IMR-90 (cell line): ENCODE measurements around the gene TSEN15. TPM values are rescaled to one million over a fixed set of nuclear protein-coding genes. Genes with fewer than 3 reads are reported as not detected.

ENCODE experiments used
- ATAC-seq: fragments of 200-7000 bp; cut with Tn5 transposase; 2 replicates; pipeline ENCODE4 v1.9.1; 2020; ENCODE audit warnings: low read depth, mild to moderate bottlenecking, moderate library complexity
- BruUV-seq: library from RNA; stranded (reverse); fragments of 400-500 nt; replicated peaks from 2 replicates; lab custom pipeline; 2021; lab: Mats Ljungman, UMichigan
- CTCF ChIA-PET: fragments of 300-600 bp; formaldehyde crosslinking; extraction: SDS; loops from one replicate; lab custom pipeline; 2021; ENCODE audit warnings: antibody characterized with exemption; lab: Yijun Ruan, JAX
- POLR2A ChIA-PET: fragments of 300-600 bp; sonication (Branson Sonifier 250); formaldehyde crosslinking; loops from one replicate; lab custom pipeline; 2022; ENCODE audit warnings: antibody characterized with exemption; ENCODE audit not compliant: unreplicated experiment; lab: Charles Lee
- DNase-seq: peaks from one replicate; pipeline ENCODE4 v3.0.0; 2013
- H2AFZ ChIP-seq: replicated peaks from 2 replicates; pipeline ENCODE3; 2013; ENCODE audit warnings: low read length, mild to moderate bottlenecking; ENCODE audit not compliant: poor library complexity
- H2AK5ac ChIP-seq: 2 replicates; pipeline ENCODE4 v1.6.1; 2013; ENCODE audit warnings: low read depth, low read length, inconsistent platforms
- H2AK9ac ChIP-seq: replicated peaks from 2 replicates; pipeline ENCODE3; 2013; ENCODE audit warnings: mild to moderate bottlenecking, low read depth, low read length, moderate library complexity; ENCODE audit not compliant: poor library complexity
- H2BK120ac ChIP-seq: 2 replicates; pipeline ENCODE4 v1.6.1; 2013; ENCODE audit warnings: low read depth, low read length, inconsistent platforms
- H2BK15ac ChIP-seq: 3 replicates; pipeline ENCODE4 v1.6.1; 2013; ENCODE audit warnings: low read depth, low read length, inconsistent platforms
- H2BK20ac ChIP-seq: 2 replicates; pipeline ENCODE4 v1.6.1; 2013; ENCODE audit warnings: low read depth, mild to moderate bottlenecking, inconsistent platforms, low read length, moderate library complexity
- H2BK5ac ChIP-seq: 2 replicates; pipeline ENCODE4 v1.6.1; 2013; ENCODE audit warnings: mild to moderate bottlenecking, low read depth, low read length, inconsistent platforms; ENCODE audit not compliant: poor library complexity, severe bottlenecking
- H3K14ac ChIP-seq: replicated peaks from 2 replicates; pipeline ENCODE4 v1.6.1; 2013; ENCODE audit warnings: low read depth, low read length, inconsistent platforms
- H3K18ac ChIP-seq: 2 replicates; pipeline ENCODE4 v1.6.1; 2013; ENCODE audit warnings: low read depth, low read length, control low read depth
- H3K23ac ChIP-seq: 2 replicates; pipeline ENCODE4 v1.6.1; 2013; ENCODE audit warnings: low read depth, low read length, inconsistent platforms
- H3K27ac ChIP-seq: 2 replicates; pipeline ENCODE4 v1.5.1; 2013; ENCODE audit warnings: mild to moderate bottlenecking, control low read depth, low read length; ENCODE audit not compliant: insufficient read depth
- H3K27me3 ChIP-seq: 2 replicates; pipeline ENCODE4 v1.6.1; 2013; ENCODE audit warnings: low read length; ENCODE audit not compliant: control insufficient read depth, insufficient read depth
- H3K36me3 ChIP-seq: 2 replicates; pipeline ENCODE4 v1.6.1; 2013; ENCODE audit warnings: low read length, mixed read lengths; ENCODE audit not compliant: control insufficient read depth, insufficient read depth
- H3K4ac ChIP-seq: 2 replicates; pipeline ENCODE4 v1.6.1; 2013; ENCODE audit warnings: low read depth, low read length, inconsistent platforms
- H3K4me1 ChIP-seq: 2 replicates; pipeline ENCODE4 v1.6.1; 2013; ENCODE audit warnings: low read length, mixed read lengths; ENCODE audit not compliant: control insufficient read depth, insufficient read depth
- H3K4me2 ChIP-seq: 2 replicates; pipeline ENCODE4 v1.6.1; 2013; ENCODE audit warnings: low read depth, mild to moderate bottlenecking, control low read depth, low read length, moderate library complexity
- H3K4me3 ChIP-seq: 2 replicates; pipeline ENCODE4 v1.5.1; 2013; ENCODE audit warnings: low read depth, mild to moderate bottlenecking, control low read depth, low read length, moderate library complexity; ENCODE audit not compliant: insufficient read depth
- H3K56ac ChIP-seq: 2 replicates; pipeline ENCODE4 v1.6.1; 2013; ENCODE audit warnings: low read length, inconsistent platforms; ENCODE audit not compliant: insufficient read depth; ENCODE audit errors: extremely low read depth
- H3K79me1 ChIP-seq, 2 experiments: 2 replicates each; pipeline ENCODE4 v1.6.1; 2013; ENCODE audit warnings: low read length in 2 of 2, inconsistent platforms in 1 of 2, low read depth in 1 of 2
- H3K9ac ChIP-seq: 2 replicates; pipeline ENCODE4 v1.6.1; 2013; ENCODE audit warnings: low read depth, low read length, control low read depth
- H3K9me1 ChIP-seq: 2 replicates; pipeline ENCODE4 v1.6.1; 2013; ENCODE audit warnings: low read length, inconsistent platforms; ENCODE audit not compliant: insufficient read depth
- H3K9me3 ChIP-seq: 2 replicates; pipeline ENCODE4 v1.6.1; 2013; ENCODE audit warnings: low read length; ENCODE audit not compliant: control insufficient read depth, insufficient read depth
- H4K20me1 ChIP-seq: 2 replicates; pipeline ENCODE4 v1.6.1; 2013; ENCODE audit warnings: low read length, inconsistent platforms; ENCODE audit not compliant: insufficient read depth
- H4K5ac ChIP-seq: 2 replicates; pipeline ENCODE4 v1.6.1; 2013; ENCODE audit warnings: mild to moderate bottlenecking, low read depth, low read length, control low read depth
- H4K8ac ChIP-seq, 2 experiments: 2 replicates each; pipeline ENCODE4 v1.6.1; 2013; ENCODE audit warnings: low read depth in 2 of 2, low read length in 2 of 2, control low read depth in 1 of 2, inconsistent platforms in 1 of 2
- H4K91ac ChIP-seq: 2 replicates; pipeline ENCODE4 v1.6.1; 2013; ENCODE audit warnings: low read depth, low read length, inconsistent platforms; ENCODE audit not compliant: insufficient read depth
- BHLHE40 ChIP-seq: fragments of 150-350 bp; IDR thresholded peaks from 2 replicates; pipeline ENCODE4 v1.6.1; 2016; ENCODE audit warnings: mild to moderate bottlenecking, low read depth, low read length
- CEBPB ChIP-seq: IDR thresholded peaks from 2 replicates; pipeline ENCODE4 v1.6.1; 2012; ENCODE audit warnings: low read depth, low read length, improper control_type of control experiment
- CHD1 ChIP-seq: IDR thresholded peaks from 2 replicates; pipeline ENCODE4 v1.6.1; 2012; ENCODE audit warnings: low read depth, low read length, improper control_type of control experiment
- FOS ChIP-seq: fragments of 150-350 bp; IDR thresholded peaks from 2 replicates; pipeline ENCODE4 v1.6.1; 2016; ENCODE audit warnings: low read depth, low read length
- MAFK ChIP-seq: IDR thresholded peaks from 2 replicates; pipeline ENCODE4 v1.6.1; 2012; ENCODE audit warnings: low read depth, low read length, improper control_type of control experiment
- MAZ ChIP-seq: IDR thresholded peaks from 2 replicates; pipeline ENCODE4 v1.6.1; 2012; ENCODE audit warnings: low read depth, mild to moderate bottlenecking, low read length, improper control_type of control experiment, moderate library complexity, borderline replicate concordance
- MXI1 ChIP-seq: IDR thresholded peaks from 2 replicates; pipeline ENCODE4 v1.6.1; 2012; ENCODE audit warnings: low read depth, mild to moderate bottlenecking, low read length, moderate library complexity, borderline replicate concordance
- POLR2A ChIP-seq: IDR thresholded peaks from 2 replicates; pipeline ENCODE4 v1.6.1; 2012; ENCODE audit warnings: mild to moderate bottlenecking, low read depth, low read length
- RCOR1 ChIP-seq: IDR thresholded peaks from 2 replicates; pipeline ENCODE4 v1.6.1; 2012; ENCODE audit warnings: mild to moderate bottlenecking, low read length, improper control_type of control experiment; ENCODE audit not compliant: insufficient replicate concordance
- RFX5 ChIP-seq: IDR thresholded peaks from 2 replicates; pipeline ENCODE4 v1.8.0; 2012; ENCODE audit warnings: low read depth, mild to moderate bottlenecking, low read length, moderate library complexity
- WGBS, 2 experiments: methylation state at CpG; one replicate each; pipeline versions ENCODE4 v1.1.5 to v1.1.7; 2013; ENCODE audit warnings: missing lambda C conversion rate in 2 of 2; ENCODE audit not compliant: insufficient read length in 1 of 2; ENCODE audit errors: extremely low coverage in 2 of 2; 5-methylcytosine and 5-hydroxymethylcytosine counted together
- dilution Hi-C: fragments of 300-500 bp; cut with HindIII; formaldehyde crosslinking; loops from one replicate; pipeline ENCODE4 v1.14.3; 2018; ENCODE audit warnings: low sequenced_read_pairs; ENCODE audit not compliant: unreplicated experiment
- in situ Hi-C: fragments of 300-500 bp; cut with MboI; formaldehyde crosslinking; loops from 3 replicates; pipeline ENCODE4 v1.14.3; 2019; ENCODE audit warnings: low sequenced_read_pairs, inconsistent platforms, mixed read lengths
- intact Hi-C: fragments of 100-400 bp; cut with micrococcal nuclease; formaldehyde crosslinking; loops from 2 replicates; pipeline ENCODE4 v1.10.0; 2022
- polyA plus RNA-seq, 3 experiments: library from polyadenylated mRNA; depleted of rRNA; stranded (reverse); fragments of >200 nt; gene quantifications; 2 replicates each; pipeline ENCODE4 v1.2.3, GENCODE V29; 2012; ENCODE audit warnings: low replicate concordance in 1 of 3
- total RNA-seq: library from RNA; depleted of rRNA; stranded (reverse); fragments of >200 nt; gene quantifications from 2 replicates; pipeline ENCODE4 v1.2.3, GENCODE V29; 2012
- TF ChIP-seq, protein P1 (sequence below): fragments of 150-350 bp; IDR thresholded peaks from 2 replicates; pipeline ENCODE4 v1.6.1; 2017; ENCODE audit warnings: mild to moderate bottlenecking, antibody characterized with exemption, low read length, low read depth

Gene TSEN15
- total and polyA plus RNA-seq, 2 of the 4 experiments (the other 2 are of a cell fraction) = 32.4 to 45.0 TPM

GRCh38 chr1:184082541-184083415 lies 31.2 kb downstream of the TSEN15 start:
- H3K9ac ChIP-seq = no peak overlapping the region
- H3K79me1 ChIP-seq = no peaks in the 10 kb centered on the region
- H4K20me1 ChIP-seq = no peaks in the 10 kb centered on the region
- ATAC-seq (no peak), DNase-seq (no peak)
- no peak overlapping the region for H2AFZ ChIP-seq
- H3K4me3 ChIP-seq = no peak overlapping the region
- dilution Hi-C loops (no loop called here), intact Hi-C loops (no loop called here), in situ Hi-C loops (loop anchor here (5.0 to 25.0 kb wide), 3 partner anchors 140 to 580 kb away; no protein-coding TSS in a partner anchor)
- H3K56ac ChIP-seq = no peak overlapping the region
- ChIA-PET CTCF (interaction anchor here (1.1 kb wide), 1 partner anchor 160 kb away, joined by 3 read pairs; no protein-coding TSS in a partner anchor), POLR2A (no interaction called here)
- no peaks in the 10 kb centered on the region for H3K36me3 ChIP-seq
- H3K4me2 ChIP-seq = no peak overlapping the region
- no TSS peak for BruUV-seq
- no peak overlapping the region for H3K27ac ChIP-seq
- H3K18ac ChIP-seq = no peak overlapping the region
- no peak overlapping the region for H4K5ac ChIP-seq
- H4K91ac ChIP-seq = no peak overlapping the region
- no peaks in the 10 kb centered on the region for H3K27me3 ChIP-seq
- no peak overlapping the region for H2BK20ac ChIP-seq
- H2AK9ac ChIP-seq = no peak overlapping the region
- TF ChIP-seq, protein P1, sequence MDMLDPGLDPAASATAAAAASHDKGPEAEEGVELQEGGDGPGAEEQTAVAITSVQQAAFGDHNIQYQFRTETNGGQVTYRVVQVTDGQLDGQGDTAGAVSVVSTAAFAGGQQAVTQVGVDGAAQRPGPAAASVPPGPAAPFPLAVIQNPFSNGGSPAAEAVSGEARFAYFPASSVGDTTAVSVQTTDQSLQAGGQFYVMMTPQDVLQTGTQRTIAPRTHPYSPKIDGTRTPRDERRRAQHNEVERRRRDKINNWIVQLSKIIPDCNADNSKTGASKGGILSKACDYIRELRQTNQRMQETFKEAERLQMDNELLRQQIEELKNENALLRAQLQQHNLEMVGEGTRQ = no peak
- TF ChIP-seq MAZ (no peak), BHLHE40 (no peak), MXI1 (no peak), FOS (no peak), RFX5 (no peak), POLR2A (no peak), CEBPB (no peak), RCOR1 (no peak), CHD1 (no peak), MAFK (no peak)
- no peak overlapping the region for H2BK15ac ChIP-seq
- WGBS, 2 experiments = 60% methylated on average over 1 of the region's 5 CpGs; no CpG with 5 or more reads in 1 of the 2 experiments
- H2AK5ac ChIP-seq = no peak overlapping the region
- no peak overlapping the region for H2BK120ac ChIP-seq
- H4K8ac ChIP-seq = no peak overlapping the region
- H2BK5ac ChIP-seq = no peak overlapping the region
- H3K4ac ChIP-seq = no peak overlapping the region
- H3K4me1 ChIP-seq = 0 out of 2 replicates have a peak, but pooled peaks cover 2% of the 10 kb centered on the region
- peaks cover 4% of the 10 kb centered on the region; the same call in 1 of the 2 replicates for H3K9me3 ChIP-seq
- H3K14ac ChIP-seq = no peak overlapping the region
- no peaks in the 10 kb centered on the region for H3K9me1 ChIP-seq
- no peak overlapping the region for H3K23ac ChIP-seq
